LHCN-M2 (cell line): ENCODE data around the gene XXYLT1. TPM values are rescaled to one million over a fixed set of nuclear protein-coding genes. Genes with fewer than 3 reads are reported as not detected.
"Not testable (repeated sequence)": the region's sequence is repeated elsewhere in the genome, so short reads cannot be mapped to it uniquely, and the experiment has no call there.

Experiments
- DNase-seq: peaks from one replicate; pipeline ENCODE4 v3.0.0-alpha.2; 2012; ENCODE audit warnings: low read depth
- total RNA-seq: library from RNA; depleted of rRNA; stranded (reverse); fragments of >200 nt; gene quantifications from 2 replicates; pipeline ENCODE4 v1.2.3, GENCODE V29; 2014

The XXYLT1 gene
- total RNA-seq, 1 experiment from 2014 or later: 19.2 TPM

DNA sequence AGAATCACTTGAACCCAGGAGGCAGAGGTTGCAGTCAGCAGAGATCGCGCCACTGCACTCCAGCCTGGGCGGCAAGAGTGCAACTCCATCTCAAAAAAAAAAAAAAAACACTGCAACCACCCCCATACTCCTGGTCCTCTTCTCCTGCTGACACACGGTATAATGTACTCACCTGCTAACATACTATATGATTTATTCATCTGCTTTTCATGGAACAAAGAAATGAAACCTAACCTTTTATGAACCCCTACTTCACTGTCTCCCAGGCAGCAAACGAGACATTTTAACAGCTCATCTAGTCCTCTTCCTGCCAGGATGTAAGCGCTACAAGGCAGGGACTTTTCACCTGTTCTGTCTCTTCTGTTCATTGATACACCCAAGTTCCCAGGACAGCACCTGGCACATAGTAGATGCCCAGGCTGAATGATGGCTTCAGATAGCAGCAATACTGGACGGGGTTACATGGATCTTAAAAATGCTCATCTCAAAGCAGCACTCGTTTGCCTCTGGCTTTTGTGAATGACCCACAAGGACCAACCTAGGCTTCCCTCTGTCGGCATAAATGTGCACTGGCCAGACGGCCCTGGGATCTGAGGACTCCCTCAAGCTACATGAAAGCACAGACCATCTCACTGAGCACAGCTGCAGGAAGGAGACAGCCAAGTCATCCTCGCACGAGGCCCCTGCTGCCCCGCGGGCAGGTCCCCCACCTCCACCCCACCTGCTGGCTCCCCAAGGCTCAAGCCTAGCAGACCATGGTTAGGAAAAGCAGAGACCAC lies 20.3 kb downstream of the XXYLT1 start:
- DNase-seq: no peak

DNA sequence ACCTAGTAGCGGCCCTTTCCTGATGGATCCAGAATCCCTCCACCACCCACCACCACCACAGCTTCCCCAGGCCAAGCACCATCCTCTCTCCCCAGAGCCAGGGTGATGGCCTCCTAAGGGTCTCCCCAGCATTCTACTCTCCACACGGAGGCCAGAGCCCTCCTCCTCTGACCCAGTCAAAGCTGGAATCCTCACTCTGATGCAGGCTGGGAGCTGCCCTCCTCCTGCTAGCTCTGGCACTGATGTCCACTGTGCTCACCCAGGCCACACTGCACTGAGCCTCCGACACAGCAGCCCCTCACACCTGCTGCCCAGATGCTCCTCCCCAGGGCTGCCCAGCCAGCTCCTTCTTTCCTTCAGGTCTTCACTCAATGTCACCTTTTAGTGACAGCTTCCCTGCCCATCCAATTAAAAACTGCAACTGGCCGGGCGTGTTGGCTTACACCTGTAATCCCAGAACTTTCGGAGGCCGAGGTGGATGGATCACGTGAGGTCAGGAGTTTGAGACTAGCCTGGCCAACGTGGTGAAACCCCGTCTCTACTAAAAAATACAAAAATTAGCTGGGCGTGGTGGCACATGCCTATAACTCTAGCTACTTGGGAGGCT lies 21.0 kb downstream of the XXYLT1 start:
- no peak for DNase-seq

DNA sequence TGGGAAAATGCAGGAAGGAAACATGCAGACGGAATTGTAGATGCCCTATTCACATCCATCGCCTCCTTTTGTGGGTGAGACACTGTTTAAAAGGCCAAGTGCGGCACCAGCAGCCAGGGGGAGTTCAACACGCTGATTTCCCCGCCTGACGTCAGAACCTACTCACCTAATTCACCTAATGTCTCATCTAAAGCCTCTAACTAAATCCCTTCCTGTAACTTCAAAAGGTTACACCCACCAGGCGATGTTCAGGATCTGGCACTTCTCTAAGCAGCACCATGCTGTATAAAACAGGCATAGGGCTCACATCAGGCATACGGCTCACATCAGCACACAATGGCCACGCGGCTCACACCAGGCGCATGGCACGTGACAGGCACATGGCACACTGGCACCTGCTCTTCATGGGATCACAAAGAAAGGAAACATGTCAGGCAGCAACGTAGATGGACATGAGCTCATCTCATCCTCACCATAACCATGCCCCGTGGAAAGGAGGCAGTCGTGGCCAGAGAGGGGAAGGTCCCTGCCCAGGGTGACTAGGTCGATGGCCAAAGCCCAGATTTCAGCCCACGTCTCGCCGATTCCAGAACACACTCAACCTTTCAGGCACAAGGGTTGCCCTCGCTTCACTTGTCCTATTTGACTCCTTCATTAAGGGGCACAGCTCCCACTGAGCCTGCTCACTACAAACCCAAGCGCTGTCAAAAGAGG lies 21.7 kb downstream of the XXYLT1 start:
- no peak for DNase-seq

DNA sequence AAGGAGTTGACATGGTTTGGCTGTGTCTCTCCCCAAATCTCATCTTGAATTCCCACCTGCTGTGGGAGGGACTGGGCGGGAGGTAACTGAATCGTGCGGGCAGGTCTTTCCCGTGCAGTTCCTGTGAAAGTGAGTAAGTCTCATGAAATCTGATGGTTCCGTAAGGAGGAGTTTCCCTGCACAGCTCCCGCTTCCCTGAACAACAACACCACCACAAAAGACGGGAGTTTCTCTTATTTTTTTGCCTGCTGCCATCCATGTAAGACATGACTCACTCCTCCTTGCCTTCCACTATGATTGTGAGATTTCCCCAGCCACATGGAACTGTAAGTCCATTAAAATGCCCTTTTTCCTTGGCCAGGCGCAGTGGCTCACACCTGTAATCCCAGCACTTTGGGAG lies 22.7 kb downstream of the XXYLT1 start:
- DNase-seq: no peak

DNA sequence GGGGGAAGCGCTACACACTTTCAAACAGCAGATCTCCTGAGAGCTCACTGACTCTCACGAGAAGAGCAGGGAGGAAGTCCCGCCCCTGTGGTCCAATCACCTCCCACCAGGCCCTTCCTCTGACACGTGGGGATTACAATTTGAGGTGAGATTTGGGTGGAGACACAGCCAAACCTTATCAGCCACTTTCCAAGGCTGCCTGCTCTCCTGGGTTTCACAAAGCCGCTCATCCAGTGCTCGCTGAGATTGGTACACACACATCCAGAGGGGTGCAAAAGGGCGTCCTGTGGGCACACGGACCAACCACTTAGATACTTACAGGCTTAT lies 23.1 kb downstream of the XXYLT1 start:
- no peak for DNase-seq

DNA sequence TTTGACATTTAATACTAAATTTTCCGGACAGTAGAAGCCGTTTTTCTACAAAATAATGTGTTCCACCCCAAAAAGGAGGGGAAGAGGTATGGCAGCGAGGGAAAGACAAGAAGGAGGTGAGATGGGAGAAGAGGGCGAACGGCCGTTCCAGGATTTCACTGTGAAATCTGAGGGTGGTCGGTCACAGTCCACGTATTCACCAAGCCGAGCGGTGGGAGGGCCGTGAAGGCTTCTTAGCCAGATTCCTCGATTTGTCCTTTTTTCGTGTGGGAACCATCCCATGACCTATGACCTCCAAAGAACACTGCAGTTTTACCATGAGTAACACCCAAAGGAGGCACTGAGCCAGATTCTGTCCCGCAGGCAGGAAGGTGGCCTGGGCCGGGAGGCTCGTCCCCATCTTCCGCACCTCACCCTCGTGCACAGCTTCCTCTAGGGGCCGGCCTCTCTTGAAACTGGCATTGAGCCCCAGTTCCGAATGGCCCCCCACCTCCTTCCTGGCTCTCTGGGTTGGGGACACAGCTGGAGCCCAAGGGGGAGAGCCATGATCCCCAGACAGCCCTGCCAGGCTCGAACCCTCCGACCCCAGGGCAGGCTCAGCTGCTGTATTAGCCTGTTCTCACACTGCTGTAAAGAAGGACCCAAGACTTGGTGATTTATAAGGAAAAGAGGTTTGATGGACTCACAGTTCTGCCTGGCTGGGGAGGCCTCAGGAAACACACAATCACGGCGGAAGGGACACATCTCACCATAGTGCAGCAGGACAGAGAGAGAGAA lies 23.7 kb downstream of the XXYLT1 start:
- DNase-seq: no peak

DNA sequence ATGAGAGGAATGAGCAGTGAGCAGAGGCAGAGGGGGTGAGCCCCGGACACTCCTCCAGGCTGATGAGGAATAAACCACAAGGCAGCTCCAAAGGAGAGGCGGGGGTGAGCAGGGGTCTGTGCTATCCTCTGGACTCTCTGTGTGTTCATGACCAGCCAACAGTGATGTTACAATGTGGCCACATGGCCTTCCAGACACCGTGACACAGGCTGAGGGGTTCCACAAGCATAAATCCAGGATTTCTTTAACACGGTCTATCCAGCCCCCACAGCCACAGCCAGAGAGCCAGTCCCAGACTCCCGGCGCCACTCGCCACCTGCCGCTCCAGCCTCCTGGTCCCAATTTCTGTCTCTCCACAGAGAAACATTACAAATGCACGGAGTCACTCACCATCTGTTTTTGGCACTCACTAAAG lies 24.4 kb downstream of the XXYLT1 start:
- peak; percentile 53 for DNase-seq

DNA sequence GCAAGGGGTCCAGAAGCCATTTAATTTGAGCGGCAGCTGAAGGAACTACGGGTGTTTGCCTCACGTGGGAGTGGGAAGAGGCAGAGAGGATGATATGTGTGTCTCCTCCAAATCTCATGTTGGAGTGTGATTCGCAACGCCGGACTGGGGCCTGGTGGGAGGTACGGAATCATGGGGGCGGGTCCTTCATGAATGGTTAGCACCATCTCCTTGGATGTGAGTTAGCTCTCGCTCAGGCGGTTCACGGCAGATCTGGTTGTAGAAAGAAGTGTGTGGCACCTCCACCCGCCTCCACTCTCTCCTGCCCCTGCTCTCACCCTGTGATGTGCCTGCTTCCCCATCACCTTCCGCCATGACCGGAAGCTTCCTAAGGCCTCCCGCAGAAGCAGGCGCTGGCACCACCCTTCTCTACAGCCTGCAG lies 25.4 kb downstream of the XXYLT1 start:
- no peak for DNase-seq

DNA sequence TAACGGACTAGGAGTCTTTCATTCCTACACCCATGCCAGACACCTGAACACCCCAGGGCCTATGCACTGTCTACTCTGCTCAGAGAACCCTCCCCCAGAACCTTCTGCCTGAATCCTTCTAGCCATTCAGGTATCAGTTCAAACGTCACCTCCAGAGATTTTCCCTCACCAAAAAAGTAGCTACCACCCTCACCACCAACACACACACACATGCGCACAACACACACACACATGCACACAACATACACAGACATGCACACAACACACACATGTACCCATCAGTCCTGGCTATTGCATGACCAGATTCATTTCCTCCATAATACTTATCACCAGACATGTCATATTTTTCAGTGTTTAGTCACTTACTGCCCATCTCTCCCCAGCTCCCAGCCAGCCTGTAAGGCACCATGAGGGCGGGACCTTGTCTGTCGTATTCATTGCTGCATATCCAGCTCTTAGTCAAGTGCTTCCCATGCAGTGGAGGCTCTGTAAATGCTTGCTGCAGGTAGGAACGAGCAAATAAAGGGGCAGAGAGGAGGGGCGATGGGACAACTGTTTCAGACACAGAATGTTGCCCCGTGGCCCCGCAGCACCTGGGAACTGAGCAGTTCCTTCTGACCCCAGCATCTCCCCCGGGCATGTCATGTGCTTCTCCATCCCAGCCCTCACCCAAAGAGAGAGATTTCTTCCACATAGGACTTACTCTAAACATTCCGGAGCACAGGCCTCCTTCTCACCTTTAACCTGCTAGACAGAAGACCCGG lies 29.2 kb downstream of the XXYLT1 start:
- no peak for DNase-seq

DNA sequence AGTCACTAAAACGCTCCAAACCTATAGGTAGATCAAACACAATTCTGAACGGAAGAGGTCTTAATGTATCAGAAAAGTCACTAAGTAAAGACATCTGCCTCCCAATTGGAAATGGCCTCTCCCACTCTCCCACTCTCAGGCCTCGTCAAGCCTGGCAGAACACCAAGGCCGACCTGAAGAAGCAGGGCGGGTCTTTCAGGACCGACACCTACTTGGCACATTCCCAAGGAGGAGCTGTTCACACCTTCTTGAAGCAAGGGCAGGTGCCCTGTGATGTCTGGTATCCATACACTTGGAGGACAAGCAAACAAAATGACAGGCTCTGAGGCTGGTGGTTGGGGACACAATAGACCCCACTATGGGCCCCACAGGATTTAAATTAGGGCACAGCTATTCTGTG lies 30.0 kb downstream of the XXYLT1 start:
- no peak for DNase-seq

DNA sequence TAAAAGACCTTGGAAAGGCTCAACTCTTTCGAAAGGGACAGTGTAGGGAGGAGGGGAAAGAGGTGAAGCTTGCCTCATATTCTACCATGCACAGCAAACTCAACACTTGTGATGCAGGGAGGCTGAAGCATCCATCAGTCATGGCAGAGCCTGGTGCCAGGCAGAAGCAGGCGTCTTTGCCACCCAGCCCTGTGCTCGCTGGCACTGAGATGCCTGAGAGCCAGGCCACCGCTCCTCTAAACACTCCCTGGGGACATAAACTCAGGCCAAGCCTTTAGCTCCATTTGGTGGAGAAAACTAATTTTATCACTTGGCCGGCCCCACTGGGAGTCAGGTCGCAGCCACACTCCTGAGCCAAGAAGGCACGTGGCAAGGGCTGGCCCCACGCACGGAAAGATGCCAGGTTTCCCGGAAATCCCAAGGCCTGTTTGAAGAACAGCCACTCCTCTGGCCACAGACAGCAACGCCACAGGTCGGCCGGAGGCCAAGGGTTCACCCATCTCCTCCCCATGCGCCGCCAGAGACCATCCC lies 30.7 kb downstream of the XXYLT1 start:
- no peak for DNase-seq

DNA sequence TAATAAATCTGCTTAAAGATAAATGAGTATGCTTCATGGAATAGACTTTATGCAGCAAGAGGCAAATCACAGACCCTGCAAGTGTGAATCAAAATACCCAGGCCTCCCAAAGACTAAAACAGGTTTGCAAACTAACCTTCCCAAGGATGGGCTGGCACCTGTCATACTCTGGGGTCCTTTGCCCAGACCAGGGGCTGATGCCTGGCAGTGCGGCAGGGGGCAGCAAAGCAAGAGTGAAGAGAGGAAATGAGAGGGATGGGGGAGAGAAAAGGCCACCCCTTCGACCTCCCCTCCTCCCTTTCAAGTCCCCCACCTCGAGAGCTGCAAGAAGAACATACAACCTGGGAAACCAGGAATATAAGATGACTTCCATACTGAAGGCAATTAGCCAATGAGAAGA lies 31.8 kb downstream of the XXYLT1 start:
- no peak for DNase-seq

DNA sequence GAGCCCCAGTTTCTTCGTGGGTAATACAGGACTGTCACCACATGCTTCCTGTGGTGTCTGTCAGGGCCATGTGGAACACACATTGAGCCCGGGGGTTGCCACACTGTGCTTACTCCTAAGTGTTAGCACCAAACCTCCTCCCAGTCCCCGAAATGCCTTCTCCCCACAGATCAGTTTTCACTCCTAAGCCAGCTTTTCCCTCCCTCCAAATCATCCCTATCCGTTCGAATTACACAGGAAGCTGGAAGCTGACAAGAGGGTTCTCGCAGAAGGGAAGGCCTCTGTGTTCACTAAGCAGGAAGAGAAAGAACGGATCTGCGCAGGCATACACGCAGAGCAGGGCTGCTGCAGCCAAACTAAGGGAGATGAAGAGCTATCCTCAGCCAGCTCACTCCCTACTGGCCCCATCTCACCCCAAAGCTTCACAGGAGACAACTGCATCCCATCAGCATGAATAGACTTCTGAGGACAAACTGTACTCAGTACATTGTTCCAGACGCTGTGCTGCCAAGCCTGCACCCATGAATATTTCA lies 32.3 kb downstream of the XXYLT1 start:
- no peak for DNase-seq

DNA sequence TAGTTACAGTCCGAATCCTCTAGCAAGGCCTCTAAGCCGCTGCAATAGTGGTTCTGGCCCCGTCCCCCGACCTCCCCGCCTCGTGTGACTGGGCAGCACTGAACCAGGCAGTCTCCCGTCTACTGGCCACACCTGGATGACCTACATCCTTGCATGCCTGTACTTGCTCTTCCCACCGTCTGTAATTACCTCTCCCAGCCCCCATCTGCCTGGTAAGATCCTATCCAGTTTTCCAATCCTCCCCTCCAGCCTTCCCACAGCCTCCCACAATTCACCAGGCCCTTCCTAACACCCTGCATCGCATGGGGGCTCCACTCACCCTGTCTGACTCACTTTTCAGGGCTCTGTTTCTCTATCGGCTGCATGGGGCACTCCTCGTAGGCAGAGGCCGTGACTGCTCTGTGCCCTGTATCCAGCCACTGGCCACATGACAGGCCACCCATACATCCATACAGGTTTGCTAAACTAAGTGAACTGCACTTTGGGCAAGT lies 32.8 kb downstream of the XXYLT1 start:
- DNase-seq: no peak

DNA sequence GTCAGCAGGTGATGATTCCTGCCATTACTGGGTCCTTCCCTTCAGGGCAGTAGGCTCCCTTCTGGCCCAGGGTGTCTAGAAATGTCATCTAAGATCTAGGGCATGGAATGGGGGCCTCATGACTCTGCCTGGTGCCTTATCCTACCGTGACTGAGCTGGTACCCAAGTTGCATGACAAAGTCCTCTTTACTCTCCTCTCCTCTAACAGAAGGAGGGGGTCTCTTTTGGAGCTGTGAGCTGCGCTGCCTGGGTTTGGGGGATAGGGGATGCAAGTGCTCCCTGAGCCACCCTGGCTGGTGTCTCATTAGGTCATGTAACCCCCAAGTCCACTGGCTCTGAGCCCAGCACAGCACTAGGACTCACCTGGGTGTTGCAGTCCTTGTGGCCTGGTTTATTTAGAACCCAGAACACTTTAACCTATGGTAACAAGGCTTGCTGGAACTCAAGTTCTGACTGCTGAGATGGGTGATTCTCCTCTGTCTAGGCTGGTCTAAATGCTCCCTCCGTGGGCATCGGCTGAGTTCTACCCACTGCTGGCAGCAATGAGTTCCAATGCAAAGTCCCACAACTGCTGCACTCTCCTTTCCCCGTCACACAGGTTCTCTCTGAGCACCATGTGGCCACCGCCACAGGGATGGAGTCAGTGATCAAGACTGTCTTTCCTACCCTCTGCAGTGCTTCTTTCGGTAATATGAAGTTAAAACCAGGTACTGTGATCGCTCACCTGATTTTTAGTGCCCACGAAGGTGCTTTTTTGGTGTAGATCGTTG lies 34.0 kb downstream of the XXYLT1 start:
- DNase-seq: no peak

DNA sequence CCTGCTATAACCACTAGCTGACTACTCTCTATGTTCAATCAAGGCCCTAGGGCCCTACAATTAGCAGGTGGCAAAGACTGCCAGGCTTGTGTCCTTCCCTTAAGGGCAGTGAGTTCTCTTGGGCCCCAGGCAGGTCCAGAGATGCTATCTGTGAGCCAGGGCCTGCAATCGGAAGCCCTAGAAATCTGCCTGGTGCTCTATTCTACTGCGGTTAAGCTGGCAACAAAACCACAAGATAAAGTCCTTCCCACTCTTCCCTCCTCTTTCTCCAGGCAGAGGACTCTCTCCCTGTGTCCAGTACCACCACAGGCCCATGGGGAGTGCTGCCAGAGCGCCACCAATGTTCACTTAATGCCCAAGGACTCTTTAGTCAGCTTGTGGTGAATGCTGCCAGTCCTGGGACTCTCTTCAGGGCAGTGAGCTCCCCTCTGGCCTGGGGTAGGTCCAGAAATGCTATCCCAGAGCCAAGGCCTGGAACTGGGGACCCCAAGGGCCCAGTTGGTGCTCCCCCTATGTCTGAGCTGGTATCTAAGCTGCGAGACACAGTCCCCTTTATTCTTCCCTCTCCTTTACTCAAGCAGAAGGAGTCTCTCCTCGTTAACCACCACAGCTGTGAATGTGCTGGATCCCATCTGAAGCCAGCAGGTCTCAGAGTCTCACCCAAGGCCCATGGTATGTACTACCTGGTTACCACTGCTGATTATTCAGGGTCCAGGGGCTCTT lies 34.7 kb downstream of the XXYLT1 start:
- no peak for DNase-seq

DNA sequence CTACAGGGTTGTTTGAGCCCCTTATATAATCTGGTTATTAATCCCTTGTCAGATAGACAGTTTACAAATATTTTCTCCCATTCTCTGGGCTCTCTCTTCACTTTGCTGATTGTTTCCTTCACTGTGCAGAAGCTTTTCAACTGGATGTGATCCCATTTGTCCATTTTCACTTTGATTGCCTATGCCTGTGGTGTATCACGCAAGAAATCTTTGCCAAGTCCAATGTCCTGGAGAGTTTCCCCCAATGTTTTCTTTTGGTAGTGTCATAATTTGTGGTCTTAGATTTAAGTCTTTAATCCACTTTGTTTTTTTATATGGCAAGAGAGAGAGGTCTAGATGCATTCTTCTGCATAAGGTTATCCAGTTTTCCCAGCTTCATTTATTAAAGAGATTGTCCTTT lies 40.7 kb downstream of the XXYLT1 start:
- peak; percentile 9 for DNase-seq

DNA sequence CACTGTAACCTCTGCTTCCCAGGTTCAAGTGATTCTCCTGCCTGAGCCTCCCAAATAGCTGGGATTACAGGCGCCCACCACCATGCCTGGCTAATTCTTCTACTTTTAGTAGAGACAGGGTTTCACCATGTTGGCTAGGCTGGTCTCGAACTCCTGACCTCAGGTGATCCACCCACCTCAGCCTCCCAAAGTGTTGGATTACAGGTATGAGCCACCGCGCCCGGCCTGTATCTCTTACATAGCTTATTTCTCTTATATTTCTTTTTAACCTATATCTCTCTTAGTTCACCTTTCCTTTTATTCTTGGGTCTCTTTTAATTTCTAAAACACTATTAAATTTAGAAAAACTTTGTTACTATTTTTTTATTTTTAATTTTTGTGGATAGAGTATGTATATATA lies 42.1 kb downstream of the XXYLT1 start:
- DNase-seq: not testable (repeated sequence)

DNA sequence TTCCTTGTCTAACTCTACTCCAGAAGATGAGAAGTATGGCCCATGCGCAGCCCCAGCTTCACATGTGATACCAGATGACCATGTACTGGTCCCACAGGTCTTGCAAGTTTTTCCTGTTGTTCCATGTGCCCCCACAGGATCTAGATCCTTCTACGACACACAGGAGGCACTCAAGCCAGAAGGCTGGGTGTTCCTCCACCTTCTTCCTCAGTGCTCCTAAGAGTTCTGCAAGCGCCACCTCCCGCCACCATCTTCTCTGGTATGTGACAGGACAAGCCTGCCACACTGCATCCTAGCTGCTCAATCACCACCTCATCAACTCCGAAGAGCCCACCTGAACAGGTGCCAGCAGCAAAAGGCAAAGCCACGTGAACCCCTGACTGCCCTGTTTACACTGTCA lies 43.1 kb downstream of the XXYLT1 start:
- DNase-seq: no peak
